ENCODE data around the gene TSPO2.

GRCh38 chr6:41059556-41059955 lies 17.3 kb downstream of the TSPO2 start:
- no peak for TF ChIP-seq CTCF (IDR thresholded peaks at IDR 0.05)
- TF ChIP-seq POLR2AphosphoS5 (IDR thresholded peaks at IDR 0.05; ENCODE audit: insufficient read depth in 1 of 2, low read depth in 1 of 2): no peak
- no peak for TF ChIP-seq POLR2A (IDR thresholded peaks at IDR 0.05)
